Heart left ventricle (tissue), 16 donors: ENCODE results near the gene SUN1. TPM values are rescaled to one million over a fixed set of nuclear protein-coding genes. Genes with fewer than 3 reads are reported as not detected.

ENCODE experiments used
- ATAC-seq, 4 donors: fragments of 200-7000 bp; cut with Tn5 transposase; one replicate each; pipeline ENCODE4 v1.9.1; 2020 to 2022; ENCODE audit warnings: moderate library complexity in 4 of 4, mild to moderate bottlenecking in 3 of 4, moderate number of reproducible peaks in 1 of 4
- DNase-seq, 5 donors: peaks; one replicate each; pipeline ENCODE4 v3.0.0-alpha.2; 2020
- H3K27ac ChIP-seq, 12 donors: fragments of 200-600 bp; sonication (generic) in 4 of 12; one replicate each; pipeline versions ENCODE4 v1.5.0 to v1.8.0; 2016 to 2022; ENCODE audit warnings: mild to moderate bottlenecking in 2 of 12
- H3K27me3 ChIP-seq, 9 donors: fragments of 200-600 bp; sonication (generic) in 2 of 9; one replicate each; pipeline versions ENCODE4 v1.5.1 to v1.8.0; 2016 to 2022; ENCODE audit warnings: mild to moderate bottlenecking in 3 of 9
- H3K36me3 ChIP-seq, 9 donors: fragments of 200-600 bp; sonication (generic) in 2 of 9; one replicate each; pipeline versions ENCODE4 v1.5.0 to v1.8.0; 2018 to 2022; ENCODE audit warnings: mild to moderate bottlenecking in 2 of 9
- H3K4me1 ChIP-seq, 12 donors: fragments of 200-600 bp; sonication (generic) in 4 of 12; one replicate each; pipeline versions ENCODE4 v1.5.0 to v1.8.0; 2016 to 2022; ENCODE audit warnings: mild to moderate bottlenecking in 3 of 12
- H3K4me3 ChIP-seq, 12 donors: fragments of 200-600 bp; sonication (generic) in 4 of 12; one replicate each; pipeline versions ENCODE4 v1.5.0 to v1.8.0; 2017 to 2022; ENCODE audit warnings: mild to moderate bottlenecking in 9 of 12, moderate library complexity in 4 of 12
- H3K9me3 ChIP-seq, 12 donors: fragments of 200-600 bp; sonication (generic) in 4 of 12; one replicate each; pipeline versions ENCODE4 v1.5.0 to v1.8.0; 2016 to 2022; ENCODE audit warnings: mild to moderate bottlenecking in 1 of 12
- CTCF ChIP-seq, 12 donors: fragments of 200-600 bp; sonication (generic) in 4 of 12; IDR thresholded peaks; one replicate each; pipeline versions ENCODE4 v1.5.0 to v1.8.0; 2018 to 2022; ENCODE audit warnings: antibody characterized with exemption in 12 of 12, mild to moderate bottlenecking in 5 of 12
- POLR2A ChIP-seq, 2 donors: fragments of 450-650 bp; IDR thresholded peaks; one replicate each; pipeline ENCODE4 v1.6.1; 2017; ENCODE audit warnings: antibody characterized with exemption in 2 of 2, mild to moderate bottlenecking in 2 of 2, moderate library complexity in 2 of 2
- WGBS, 4 donors: extraction: QIAGEN DNeasy Blood & Tissue Kit in 2 of 4; methylation state at CpG; one replicate each; pipeline versions ENCODE4 v1.1.5 to v1.1.7; 2013 to 2018; 5-methylcytosine and 5-hydroxymethylcytosine counted together
- intact Hi-C, 10 donors: fragments of 100-400 bp; cut with DNase I; formaldehyde crosslinking; loops; one replicate each; pipeline versions ENCODE4 v1.11.1 to v1.14.2; 2022
- polyA plus RNA-seq, 2 donors: library from polyadenylated mRNA; stranded (reverse); fragments of 200-250 nt; gene quantifications; one replicate each; pipeline ENCODE4 v1.2.3, GENCODE V29; 2013
- total RNA-seq, 9 donors: library from RNA; depleted of rRNA in 2 of 9; stranded (reverse); fragments of >200 nt in 2 of 9; fragmentation: NEBNext Ultra II Directional in 3 of 9; extraction: Animal tissue kit (Norgen Biotek cat#: 25700) in 3 of 9; gene quantifications; one replicate each; pipeline versions ENCODE4 v1.1.0 to v1.2.4, GENCODE V29; 2016 to 2023
- donor health status: ischemic (EF 13 %, LVEDD 7.1; RV severe dilation, severe dysfunction).
- donor health status: healthy with polysubstance abuse.
- donor health status: DM: no; HTN: yes; CAD: no.
- donor health status: DM: no; HTN: no; CAD: no.
- donor health status: ischemic (EF 25% LVEDD 6.9; RV normal size, moderate dysfunction).
- donor health status: ischemic (EF 25% LVEDD 5.7; RV mildly dilated, moderate dysfunction).
- donor health status: healthy.
- donor health status: DM: yes; HTN: yes; CAD: no.
- donor health status: ischemic (EF 35%, LVEDD 5.7; RV mildly dilated, moderate dysfunction).
- donor health status: nonischemic (EF 11% LVEDD 7.7; RV severe dilation, severe dysfunction).
- donor health status: DM: yes; HTN: yes; CAD: no.
- donor health status: PGD.
- donor health status: ischemic (EF 29% LVEDD 5.4; RV normal size, mild dysfunction).
- donor health status: nonischemic (EF 23%, LVEDD 6.1; RV moderate dilation, normal function).

The SUN1 gene
- total and polyA plus RNA-seq, 11 donors: 111 to 203 (median 151) TPM

GRCh38 chr7:893686-894085, 61.4 kb downstream of the SUN1 start:
- ATAC-seq: no peak
- TF ChIP-seq POLR2A (IDR thresholded peaks at IDR 0.05) (no peak), CTCF (IDR thresholded peaks at IDR 0.05) (no peak)
- Histone ChIP-seq H3K4me3 (no peak overlapping the region), H3K4me1 (peaks cover 0 to 14% (median 9%) of the 10 kb centered on the region in 12 donors), H3K27me3 (no peaks in the 10 kb centered on the region), H3K27ac (no peak overlapping the region), H3K9me3 (no peaks in the 10 kb centered on the region), H3K36me3 (peaks cover 0 to 72% (median 63%) of the 10 kb centered on the region in 9 donors)
- DNase-seq: peak in 1 of 5 donors; percentile 27
- WGBS, 4 donors: 90 to 97% (median 92%) methylated on average over 18 to 19 of the region's 19 CpGs
- intact Hi-C loops: no loop called here

- no peak for ATAC-seq
- TF ChIP-seq CTCF (IDR thresholded peaks at IDR 0.05): no peak
- no peak for TF ChIP-seq POLR2A (IDR thresholded peaks at IDR 0.05)
- peaks cover 0 to 14% (median 9%) of the 10 kb centered on the region in 12 donors for H3K4me1 ChIP-seq
- H3K27ac ChIP-seq: no peak overlapping the region
- WGBS, 4 donors: 93 to 95% (median 94%) methylated on average over 34 to 40 of the region's 40 CpGs
- H3K4me3 ChIP-seq: no peak overlapping the region
- peak in 1 of 5 donors; percentile 56 for DNase-seq
- no peaks in the 10 kb centered on the region for H3K9me3 ChIP-seq
- H3K36me3 ChIP-seq: peaks cover 0 to 69% (median 58%) of the 10 kb centered on the region in 9 donors
- intact Hi-C loops: no loop called here
- no peaks in the 10 kb centered on the region for H3K27me3 ChIP-seq
Observed at GRCh38 chr7:894164-894867, 62.0 kb downstream of the SUN1 start.

GRCh38 chr7:894927-895450, 62.7 kb downstream of the SUN1 start:
- WGBS, 4 donors: 90 to 94% (median 92%) methylated on average over 13 to 21 of the region's 21 CpGs
- intact Hi-C loops: no loop called here
- H3K27ac ChIP-seq: no peak overlapping the region
- H3K9me3 ChIP-seq: no peaks in the 10 kb centered on the region
- H3K4me1 ChIP-seq: peaks cover 0 to 14% (median 9%) of the 10 kb centered on the region in 12 donors
- ATAC-seq (no peak), DNase-seq (peak in 1 of 5 donors; percentile 51)
- H3K4me3 ChIP-seq: no peak overlapping the region
- no peaks in the 10 kb centered on the region for H3K27me3 ChIP-seq
- TF ChIP-seq CTCF (IDR thresholded peaks at IDR 0.05) (no peak), POLR2A (IDR thresholded peaks at IDR 0.05) (no peak)
- peaks cover 0 to 69% (median 58%) of the 10 kb centered on the region in 9 donors for H3K36me3 ChIP-seq

GRCh38 chr7:895451-896052, 63.3 kb downstream of the SUN1 start:
- H3K36me3 ChIP-seq: peaks cover 0 to 66% (median 55%) of the 10 kb centered on the region in 9 donors
- H3K4me3 ChIP-seq: no peak overlapping the region
- DNase-seq (peak in 1 of 5 donors; percentile 55), ATAC-seq (no peak)
- H3K27me3 ChIP-seq: no peaks in the 10 kb centered on the region
- peaks cover 0 to 14% (median 9%) of the 10 kb centered on the region in 12 donors for H3K4me1 ChIP-seq
- H3K27ac ChIP-seq: no peak overlapping the region
- intact Hi-C loops: no loop called here
- H3K9me3 ChIP-seq: no peaks in the 10 kb centered on the region
- 89 to 97% (median 93%) methylated on average over 18 to 52 of the region's 52 CpGs for WGBS, 4 donors
- no peak for TF ChIP-seq POLR2A (IDR thresholded peaks at IDR 0.05)
- TF ChIP-seq CTCF (IDR thresholded peaks at IDR 0.05): no peak
